ENCODE results near the gene PLCB3. TPM values are rescaled to one million over a fixed set of nuclear protein-coding genes. Genes with fewer than 3 reads are reported as not detected.

The PLCB3 gene
- total RNA-seq, 1 donor from 2014 or later = 43.5 TPM

DNA sequence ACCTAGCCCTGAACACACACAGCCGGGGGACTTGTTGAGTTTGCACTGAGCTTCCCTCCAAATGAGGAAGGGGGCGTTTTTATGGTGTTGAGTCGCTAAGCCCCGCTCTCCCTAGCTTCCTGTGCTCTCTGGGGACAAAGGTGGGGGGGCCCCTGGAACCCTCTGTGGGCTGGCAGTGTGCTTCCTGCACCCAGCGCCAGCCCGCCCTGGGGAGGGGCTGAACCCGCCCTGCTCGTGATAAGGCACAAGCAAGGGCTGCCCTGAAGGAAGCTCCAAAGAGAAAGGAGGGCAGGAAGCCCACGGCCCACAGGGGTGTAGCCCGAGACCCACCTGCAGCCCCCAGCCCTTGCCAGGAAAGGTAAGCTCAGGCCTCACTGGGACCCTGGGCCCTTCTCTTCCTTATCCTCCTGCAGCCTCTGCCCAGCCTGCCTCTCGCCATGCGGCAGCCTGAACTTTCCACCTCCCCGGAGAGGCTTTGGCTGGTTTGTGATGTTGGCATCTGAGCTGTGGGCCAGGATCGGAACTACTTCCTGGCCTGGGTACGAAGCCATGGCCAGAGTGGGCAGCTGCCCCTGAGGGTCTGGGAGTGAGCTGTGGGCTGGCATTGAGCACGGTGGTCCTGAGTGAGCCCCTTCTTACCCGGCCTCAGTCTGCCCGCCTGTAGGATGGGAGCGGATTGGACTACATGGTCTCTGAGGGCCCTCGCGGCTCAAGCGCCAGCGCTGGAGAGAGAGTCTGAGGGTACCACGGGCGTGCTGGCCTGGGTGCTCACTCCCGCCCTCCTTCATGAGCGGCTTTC, 44.7 kb upstream of the PLCB3 start, which contains the start of gene FERMT3:
TSS of gene FERMT3 (plus strand) at position 265 of the 799 bp plus-strand sequence. CDS start 644 bp downstream, outside the sequence.
- H3K4me3 ChIP-seq (ENCODE audit: low read depth, low read length) = no peak within 1 kb of the TSS
- DNase-seq (ENCODE audit: low read depth) = no peak
- TF ChIP-seq, protein P1, sequence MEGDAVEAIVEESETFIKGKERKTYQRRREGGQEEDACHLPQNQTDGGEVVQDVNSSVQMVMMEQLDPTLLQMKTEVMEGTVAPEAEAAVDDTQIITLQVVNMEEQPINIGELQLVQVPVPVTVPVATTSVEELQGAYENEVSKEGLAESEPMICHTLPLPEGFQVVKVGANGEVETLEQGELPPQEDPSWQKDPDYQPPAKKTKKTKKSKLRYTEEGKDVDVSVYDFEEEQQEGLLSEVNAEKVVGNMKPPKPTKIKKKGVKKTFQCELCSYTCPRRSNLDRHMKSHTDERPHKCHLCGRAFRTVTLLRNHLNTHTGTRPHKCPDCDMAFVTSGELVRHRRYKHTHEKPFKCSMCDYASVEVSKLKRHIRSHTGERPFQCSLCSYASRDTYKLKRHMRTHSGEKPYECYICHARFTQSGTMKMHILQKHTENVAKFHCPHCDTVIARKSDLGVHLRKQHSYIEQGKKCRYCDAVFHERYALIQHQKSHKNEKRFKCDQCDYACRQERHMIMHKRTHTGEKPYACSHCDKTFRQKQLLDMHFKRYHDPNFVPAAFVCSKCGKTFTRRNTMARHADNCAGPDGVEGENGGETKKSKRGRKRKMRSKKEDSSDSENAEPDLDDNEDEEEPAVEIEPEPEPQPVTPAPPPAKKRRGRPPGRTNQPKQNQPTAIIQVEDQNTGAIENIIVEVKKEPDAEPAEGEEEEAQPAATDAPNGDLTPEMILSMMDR (conservative IDR thresholded peaks at IDR 0.05; ENCODE audit: low read depth, low read length) = no peak

DNA sequence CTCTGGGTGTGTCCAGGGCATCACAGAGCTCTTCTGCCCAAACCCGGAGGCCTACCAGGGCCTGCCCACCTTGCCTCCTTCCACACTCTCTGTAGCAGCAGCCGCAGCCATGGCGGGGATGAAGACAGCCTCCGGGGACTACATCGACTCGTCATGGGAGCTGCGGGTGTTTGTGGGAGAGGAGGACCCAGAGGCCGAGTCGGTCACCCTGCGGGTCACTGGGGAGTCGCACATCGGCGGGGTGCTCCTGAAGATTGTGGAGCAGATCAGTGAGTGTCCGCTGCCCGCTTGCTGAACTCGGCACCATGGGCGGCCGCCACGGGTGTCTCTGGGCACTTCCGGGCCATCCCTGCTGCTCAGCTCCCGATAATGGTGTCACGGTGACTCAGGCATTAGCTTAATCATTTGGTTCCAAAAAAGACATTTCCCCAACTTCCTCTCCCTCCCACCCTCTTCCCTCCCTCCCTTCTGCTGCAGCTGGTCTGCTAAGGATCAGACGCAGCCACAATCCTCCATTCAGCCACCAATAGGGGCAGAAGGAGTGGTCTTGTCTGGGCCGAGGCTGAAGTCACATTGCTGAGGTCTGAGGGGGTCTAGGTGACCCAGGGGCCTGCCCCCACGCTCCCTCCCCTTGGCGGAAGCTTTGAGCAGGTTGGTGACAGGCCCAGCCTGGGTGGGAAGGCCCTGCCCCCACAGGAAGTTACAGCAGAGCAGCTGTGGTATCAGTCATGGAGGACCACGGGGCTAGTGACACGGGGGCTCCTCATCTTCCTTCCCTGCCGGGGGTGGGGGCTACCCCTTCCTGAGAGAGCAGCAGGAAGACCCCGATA, 43.9 kb upstream of the PLCB3 start:
- no peak for DNase-seq (ENCODE audit: low read depth)
- TF ChIP-seq, protein P1 (conservative IDR thresholded peaks at IDR 0.05; ENCODE audit: low read depth, low read length) = no peak
- no peak overlapping the region for H3K4me3 ChIP-seq (ENCODE audit: low read depth, low read length)

DNA sequence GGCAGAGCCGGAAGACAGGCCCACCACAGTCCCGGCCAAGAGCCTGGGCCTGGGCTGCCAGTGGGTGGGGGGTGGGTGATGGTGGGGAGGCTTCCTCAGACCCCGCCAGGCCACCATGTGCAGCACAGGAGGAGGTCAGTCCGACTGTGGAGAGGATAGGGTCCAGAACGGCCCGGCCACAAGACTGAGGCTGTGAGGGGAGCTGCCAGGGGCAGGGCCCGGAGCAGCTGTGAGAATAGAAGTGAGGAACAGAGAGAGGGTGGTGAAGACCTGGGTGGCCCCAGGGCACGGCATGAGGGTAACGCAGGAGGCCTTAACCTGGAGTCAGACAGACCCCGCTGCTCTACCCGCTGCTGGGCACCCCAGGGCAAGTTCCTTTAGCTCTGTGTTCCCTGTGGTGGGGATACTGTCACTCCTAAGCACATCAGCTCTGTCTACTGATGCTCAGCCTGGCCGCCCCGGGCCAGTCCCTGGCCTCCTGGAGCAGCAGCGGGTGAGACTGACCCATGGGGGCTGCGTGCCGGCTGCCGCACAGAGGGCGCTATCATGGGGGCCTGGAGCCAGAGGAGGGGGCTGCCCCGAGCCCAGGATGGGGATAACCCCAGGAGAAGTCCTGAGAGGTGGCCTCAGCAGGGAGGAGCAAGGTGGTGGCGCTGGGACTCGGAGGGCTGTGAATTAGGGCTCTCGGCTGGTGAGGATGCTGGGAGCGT, 43.1 kb upstream of the PLCB3 start:
- no peak overlapping the region for H3K4me3 ChIP-seq (ENCODE audit: low read depth, low read length)
- DNase-seq (ENCODE audit: low read depth) = no peak
- TF ChIP-seq, protein P1 (conservative IDR thresholded peaks at IDR 0.05; ENCODE audit: low read depth, low read length) = no peak

DNA sequence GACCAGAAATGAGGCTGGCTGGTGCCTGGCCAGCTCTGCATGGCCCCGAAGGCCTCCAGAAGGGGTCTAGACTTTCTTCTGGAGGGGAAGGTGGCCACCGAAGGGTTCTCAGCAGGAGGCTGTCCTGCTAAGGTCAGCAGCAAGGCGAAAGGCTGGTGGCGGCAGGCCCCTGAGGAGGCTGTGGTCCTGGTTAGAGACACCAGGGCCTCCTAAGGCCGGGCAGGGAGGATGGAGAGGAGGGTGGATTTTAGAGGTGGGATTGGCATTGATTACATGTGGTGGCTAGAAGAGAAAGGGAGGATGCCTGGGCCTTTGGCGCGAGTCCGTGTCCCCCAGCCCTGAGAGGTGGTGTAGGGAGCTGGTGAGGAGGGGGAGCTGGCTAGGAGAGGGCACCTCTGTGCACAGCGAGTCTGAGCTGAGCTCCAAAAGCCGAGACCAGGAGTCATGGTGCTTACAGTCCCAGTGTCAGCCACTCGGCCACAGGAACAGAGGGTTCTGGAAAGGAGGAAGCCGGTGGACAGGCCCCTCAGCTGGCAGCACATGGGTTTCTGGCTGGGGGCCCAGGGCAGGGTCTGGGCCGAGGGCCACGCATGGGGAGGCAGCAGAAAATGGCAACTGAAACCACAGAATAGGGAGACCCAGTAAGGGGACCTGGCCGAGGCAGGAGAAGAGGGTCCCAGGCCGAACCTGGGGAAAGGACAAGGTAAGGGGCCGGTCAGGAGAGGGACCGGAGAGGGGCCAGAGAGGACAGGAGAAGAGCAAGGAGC, 42.4 kb upstream of the PLCB3 start:
- no peak overlapping the region for H3K4me3 ChIP-seq (ENCODE audit: low read depth, low read length)
- TF ChIP-seq, protein P1 (conservative IDR thresholded peaks at IDR 0.05; ENCODE audit: low read depth, low read length) = no peak
- no peak for DNase-seq (ENCODE audit: low read depth)

DNA sequence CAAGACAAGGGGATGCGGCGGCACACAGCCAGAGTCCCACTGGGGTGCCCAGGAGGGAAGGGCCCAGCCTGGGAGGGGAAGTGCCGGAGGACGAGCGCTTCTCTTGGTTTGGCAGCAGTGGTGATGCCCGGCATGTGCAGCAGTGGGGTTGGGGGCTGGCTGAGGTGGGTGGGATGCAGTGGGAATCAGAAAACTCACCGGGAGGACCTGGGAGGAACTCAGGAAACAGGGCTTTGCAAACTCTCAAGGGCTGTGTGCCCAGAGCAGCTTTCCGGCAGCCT, 41.8 kb upstream of the PLCB3 start:
- no peak for DNase-seq (ENCODE audit: low read depth)
- TF ChIP-seq, protein P1 (conservative IDR thresholded peaks at IDR 0.05; ENCODE audit: low read depth, low read length) = no peak
- H3K4me3 ChIP-seq (ENCODE audit: low read depth, low read length) = no peak overlapping the region

DNA sequence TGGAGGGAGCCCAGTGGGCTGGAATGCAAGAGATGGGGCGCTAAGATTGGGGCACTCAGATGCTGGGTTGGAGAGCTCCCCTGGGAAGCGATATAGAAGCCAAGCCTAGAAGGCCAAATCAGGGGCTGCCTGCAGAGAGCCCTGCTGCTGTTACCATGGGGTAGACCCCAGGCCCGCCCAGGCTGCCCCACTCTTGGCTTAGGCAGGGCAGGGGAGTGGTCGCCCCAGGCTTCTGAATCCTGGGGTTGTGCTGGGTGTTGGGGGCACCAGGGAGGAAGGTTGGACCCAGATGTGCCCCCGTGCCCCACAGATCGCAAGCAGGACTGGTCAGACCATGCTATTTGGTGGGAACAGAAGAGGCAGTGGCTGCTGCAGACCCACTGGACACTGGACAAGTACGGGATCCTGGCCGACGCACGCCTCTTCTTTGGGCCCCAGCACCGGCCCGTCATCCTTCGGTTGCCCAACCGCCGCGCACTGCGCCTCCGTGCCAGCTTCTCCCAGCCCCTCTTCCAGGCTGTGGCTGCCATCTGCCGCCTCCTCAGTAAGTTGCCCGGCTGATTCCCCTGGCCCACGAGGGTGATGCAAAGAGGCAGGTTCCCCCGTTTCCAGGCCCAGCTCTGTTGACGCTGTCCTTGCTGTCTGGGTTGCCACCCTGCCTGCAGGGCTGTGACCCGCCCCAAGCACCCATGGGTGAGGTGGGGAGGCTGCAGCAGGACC, 40.9 kb upstream of the PLCB3 start:
- no peak overlapping the region for H3K4me3 ChIP-seq (ENCODE audit: low read depth, low read length)
- TF ChIP-seq, protein P1 (conservative IDR thresholded peaks at IDR 0.05; ENCODE audit: low read depth, low read length) = no peak
- no peak for DNase-seq (ENCODE audit: low read depth)

Data from epithelial cell of proximal tubule (primary cell).